Stimulated activated memory B cell treated with anti-CD40 and anti-IgM and Interleukin-4, amounts not matched to agents 10 μg/mL and 1 μg/mL and 100 μg/mL, for 72 hours (primary cell): ENCODE results near the gene LAMB3.
A peak's percentile ranks its signal among the peaks of the same experiment; 100 is the strongest.
"Not testable (repeated sequence)": the region's sequence is repeated elsewhere in the genome, so short reads cannot be mapped to it uniquely, and the experiment has no call there.

ENCODE experiments used
- ATAC-seq: fragments of 150-1000 bp; cut with Tn5 transposase; 2 replicates; pipeline ENCODE4 v1.10.0; 2021
- H3K27ac Mint-ChIP-seq: one replicate; pipeline ENCODE4 v1.8.0; 2022; ENCODE audit warnings: mild to moderate bottlenecking, mixed read lengths
- H3K27me3 Mint-ChIP-seq: one replicate; pipeline ENCODE4 v1.8.0; 2022; ENCODE audit warnings: mixed read lengths
- H3K36me3 Mint-ChIP-seq: one replicate; pipeline ENCODE4 v1.8.0; 2022; ENCODE audit warnings: mixed read lengths
- H3K4me1 Mint-ChIP-seq: one replicate; pipeline ENCODE4 v1.8.0; 2022; ENCODE audit warnings: mixed read lengths
- H3K4me3 Mint-ChIP-seq: one replicate; pipeline ENCODE4 v1.8.0; 2022; ENCODE audit warnings: mild to moderate bottlenecking, moderate library complexity, mixed read lengths
- H3K9me3 Mint-ChIP-seq: one replicate; pipeline ENCODE4 v1.8.0; 2022; ENCODE audit warnings: mixed read lengths

The LAMB3 gene

DNA sequence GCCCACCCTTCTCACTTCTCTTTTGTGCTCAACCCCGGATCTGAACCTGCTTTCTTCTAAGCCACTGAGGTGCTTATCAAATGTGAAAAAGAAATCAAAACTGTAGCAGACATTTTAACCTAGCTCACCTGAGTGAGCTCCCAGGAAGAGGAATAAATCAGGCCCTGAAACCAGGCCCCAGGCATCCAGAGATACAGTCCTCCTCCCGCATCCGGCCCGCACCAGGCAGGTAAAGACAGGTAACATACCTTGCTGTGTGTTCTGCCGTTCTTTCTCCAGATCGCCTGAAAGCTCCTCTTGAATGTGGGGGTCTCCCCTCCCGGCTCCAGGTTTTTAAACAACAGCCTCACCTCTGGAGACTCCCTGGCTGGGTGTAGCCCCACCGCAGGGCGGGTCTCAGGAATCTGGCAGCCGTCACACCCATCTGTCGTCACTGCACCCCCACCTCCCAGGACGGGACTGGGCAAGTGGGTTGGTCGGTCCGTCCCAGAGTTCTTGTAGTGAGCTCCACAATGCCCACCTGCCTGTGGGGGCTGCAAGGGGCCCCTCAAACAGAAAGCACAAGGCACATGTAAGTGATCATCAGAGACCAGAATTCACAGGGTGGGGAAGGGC lies at the start of gene LAMB3:
Gene LAMB3, minus strand, starts transcription at position 305 of the 615 bp plus-strand sequence. CDS start 1,481 bp downstream, outside the sequence.
- Mint-ChIP-seq H3K27me3 (peaks cover 8% of the 10 kb centered on the region), H3K4me1 (peaks cover 23% of the 10 kb centered on the region), H3K36me3 (no peaks in the 10 kb centered on the region), H3K4me3 (no peak within 1 kb of the TSS), H3K9me3 (no peaks in the 10 kb centered on the region), H3K27ac (no peak within 1 kb of the TSS)
- ATAC-seq: no peak

- not testable (repeated sequence) for H3K27ac Mint-ChIP-seq, H3K36me3 Mint-ChIP-seq, H3K4me3 Mint-ChIP-seq, H3K27me3 Mint-ChIP-seq, ATAC-seq, H3K9me3 Mint-ChIP-seq
- H3K4me1 Mint-ChIP-seq: peaks cover 11% of the 10 kb centered on the region
Observed at GRCh38 chr1:209700686-209701085, 48.5 kb upstream of the LAMB3 start.

- Mint-ChIP-seq H3K4me1 (peaks cover 6% of the 10 kb centered on the region), H3K9me3 (peaks cover 3% of the 10 kb centered on the region), H3K36me3 (no peaks in the 10 kb centered on the region), H3K27me3 (peaks cover 27% of the 10 kb centered on the region), H3K27ac (no peak overlapping the region), H3K4me3 (no peak overlapping the region)
- no peak for ATAC-seq
Observed at GRCh38 chr1:209697126-209697525, 44.9 kb upstream of the LAMB3 start.

DNA sequence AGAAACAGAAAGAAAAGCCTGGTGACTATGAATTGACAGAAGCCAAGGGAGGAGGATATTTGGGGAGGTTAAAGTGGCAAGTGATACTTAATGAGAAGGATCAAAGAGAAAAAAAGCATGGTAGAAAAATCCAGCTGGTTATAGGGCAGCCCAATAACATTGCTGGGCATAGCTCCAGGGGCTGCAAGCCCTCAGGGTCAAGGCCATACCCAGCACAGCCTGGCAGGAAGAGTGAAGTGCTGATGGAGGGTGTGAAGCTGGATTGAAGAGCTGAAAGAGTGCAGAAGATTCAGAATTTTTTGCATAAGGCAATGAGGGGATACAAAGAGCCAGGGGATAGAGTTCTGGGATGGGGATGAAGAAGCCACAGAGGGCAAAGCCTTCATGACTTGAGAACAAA lies 44.4 kb upstream of the LAMB3 start:
- Mint-ChIP-seq H3K27me3 (peaks cover 27% of the 10 kb centered on the region), H3K4me1 (peaks cover 6% of the 10 kb centered on the region), H3K4me3 (no peak overlapping the region), H3K9me3 (peaks cover 3% of the 10 kb centered on the region), H3K27ac (no peak overlapping the region), H3K36me3 (no peaks in the 10 kb centered on the region)
- ATAC-seq: no peak

- Mint-ChIP-seq H3K27ac (peak overlapping the region; percentile 3), H3K36me3 (no peaks in the 10 kb centered on the region), H3K4me3 (no peak overlapping the region)
Observed at GRCh38 chr1:209692745-209693504, 40.7 kb upstream of the LAMB3 start.

DNA sequence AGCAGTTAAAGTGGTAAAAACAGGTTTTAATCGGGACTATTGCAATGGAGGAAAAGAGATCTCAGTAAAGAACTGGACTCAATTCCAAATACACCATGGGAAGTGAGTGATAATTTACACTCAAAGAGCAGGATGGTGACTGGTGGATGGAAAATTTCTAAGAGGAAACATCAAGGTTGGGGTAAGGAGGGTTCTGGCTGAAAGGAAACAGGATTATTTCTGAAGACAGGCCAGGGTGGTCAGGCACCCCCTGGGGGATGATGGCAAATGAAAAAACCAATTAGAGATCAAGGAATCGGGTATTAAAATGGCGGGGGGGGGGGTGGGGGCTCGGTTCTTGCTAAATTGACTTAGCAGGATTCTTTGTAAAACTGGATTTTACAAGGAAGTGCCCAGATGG lies 40.1 kb upstream of the LAMB3 start:
- Mint-ChIP-seq H3K4me3 (no peak overlapping the region), H3K27ac (peak overlapping the region; percentile 3), H3K36me3 (no peaks in the 10 kb centered on the region), H3K27me3 (peaks cover 19% of the 10 kb centered on the region), H3K4me1 (peaks cover 6% of the 10 kb centered on the region), H3K9me3 (no peaks in the 10 kb centered on the region)
- no peak for ATAC-seq

More at GRCh38 chr1:209692745-209693504, 40.7 kb upstream of the LAMB3 start:
- no peaks in the 10 kb centered on the region for H3K9me3 Mint-ChIP-seq
- peak; percentile 57 for ATAC-seq
- H3K27me3 Mint-ChIP-seq: peaks cover 19% of the 10 kb centered on the region
- H3K4me1 Mint-ChIP-seq: peaks cover 6% of the 10 kb centered on the region

- H3K4me3 Mint-ChIP-seq: no peak overlapping the region
- H3K27me3 Mint-ChIP-seq: peaks cover 19% of the 10 kb centered on the region
- no peaks in the 10 kb centered on the region for H3K36me3 Mint-ChIP-seq
- H3K27ac Mint-ChIP-seq: no peak overlapping the region
- no peaks in the 10 kb centered on the region for H3K9me3 Mint-ChIP-seq
- H3K4me1 Mint-ChIP-seq: peaks cover 9% of the 10 kb centered on the region
- no peak for ATAC-seq
Observed at GRCh38 chr1:209691237-209691636, 39.0 kb upstream of the LAMB3 start.

- H3K27ac Mint-ChIP-seq: no peak overlapping the region
- ATAC-seq: no peak
- peaks cover 15% of the 10 kb centered on the region for H3K4me1 Mint-ChIP-seq
Observed at GRCh38 chr1:209689477-209689876, 37.3 kb upstream of the LAMB3 start.

GRCh38 chr1:209688746-209689234 lies 36.6 kb upstream of the LAMB3 start:
- peaks cover 15% of the 10 kb centered on the region for H3K4me1 Mint-ChIP-seq

More at GRCh38 chr1:209689477-209689876, 37.3 kb upstream of the LAMB3 start:
- Mint-ChIP-seq H3K36me3 (no peaks in the 10 kb centered on the region), H3K9me3 (no peaks in the 10 kb centered on the region), H3K27me3 (peaks cover 11% of the 10 kb centered on the region), H3K4me3 (no peak overlapping the region)

DNA sequence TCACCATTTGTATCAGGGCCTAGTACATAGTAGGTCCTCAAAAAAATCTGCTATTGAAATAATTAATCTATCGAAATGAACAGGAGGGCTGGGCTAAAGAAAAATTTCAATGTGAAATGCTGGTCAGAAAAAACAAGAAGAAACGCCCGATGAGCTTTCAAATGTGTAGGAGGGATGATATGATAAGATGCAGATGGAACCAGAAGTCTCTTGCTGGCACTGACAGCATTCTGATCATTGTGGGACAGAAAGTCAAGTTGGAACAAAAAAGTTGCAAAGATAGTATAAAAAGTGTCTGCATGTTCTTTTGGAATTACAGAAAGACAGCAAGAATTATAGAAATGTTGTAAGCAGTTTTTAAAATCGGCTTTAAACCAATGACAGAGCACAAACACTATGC lies 34.1 kb upstream of the LAMB3 start:
- Mint-ChIP-seq H3K27me3 (peaks cover 6% of the 10 kb centered on the region), H3K36me3 (no peaks in the 10 kb centered on the region), H3K4me1 (peaks cover 9% of the 10 kb centered on the region), H3K4me3 (no peak overlapping the region), H3K9me3 (no peaks in the 10 kb centered on the region), H3K27ac (no peak overlapping the region)
- ATAC-seq: no peak

More at GRCh38 chr1:209688746-209689234, 36.6 kb upstream of the LAMB3 start:
- Mint-ChIP-seq H3K36me3 (no peaks in the 10 kb centered on the region), H3K27ac (no peak overlapping the region), H3K9me3 (no peaks in the 10 kb centered on the region), H3K27me3 (peaks cover 4% of the 10 kb centered on the region), H3K4me3 (no peak overlapping the region)
- no peak for ATAC-seq

GRCh38 chr1:209685821-209686220 lies 33.6 kb upstream of the LAMB3 start:
- Mint-ChIP-seq H3K4me1 (peaks cover 9% of the 10 kb centered on the region), H3K27me3 (peaks cover 9% of the 10 kb centered on the region), H3K27ac (no peak overlapping the region), H3K4me3 (no peak overlapping the region), H3K36me3 (no peaks in the 10 kb centered on the region), H3K9me3 (no peaks in the 10 kb centered on the region)
- no peak for ATAC-seq

- Mint-ChIP-seq H3K27ac (no peak overlapping the region), H3K9me3 (no peaks in the 10 kb centered on the region), H3K27me3 (peaks cover 64% of the 10 kb centered on the region), H3K4me1 (peaks cover 20% of the 10 kb centered on the region), H3K4me3 (no peak overlapping the region), H3K36me3 (no peaks in the 10 kb centered on the region)
- no peak for ATAC-seq
Observed at GRCh38 chr1:209678981-209679539, 26.8 kb upstream of the LAMB3 start.

GRCh38 chr1:209675565-209676154 lies 23.4 kb upstream of the LAMB3 start:
- peaks cover 40% of the 10 kb centered on the region for H3K4me1 Mint-ChIP-seq
- H3K9me3 Mint-ChIP-seq: peaks cover 4% of the 10 kb centered on the region
- ATAC-seq: no peak
- peak overlapping the region; percentile 72 for H3K4me3 Mint-ChIP-seq
- no peaks in the 10 kb centered on the region for H3K36me3 Mint-ChIP-seq
- H3K27me3 Mint-ChIP-seq: peaks cover 55% of the 10 kb centered on the region
- H3K27ac Mint-ChIP-seq: peak overlapping the region; percentile 51

- peaks cover 4% of the 10 kb centered on the region for H3K9me3 Mint-ChIP-seq
- peaks cover 50% of the 10 kb centered on the region for H3K27me3 Mint-ChIP-seq
- no peaks in the 10 kb centered on the region for H3K36me3 Mint-ChIP-seq
- peak within 1 kb of the TSS; percentile 51 for H3K27ac Mint-ChIP-seq
- peak; percentile 17 for ATAC-seq
- peak within 1 kb of the TSS; percentile 72 for H3K4me3 Mint-ChIP-seq
- H3K4me1 Mint-ChIP-seq: peaks cover 40% of the 10 kb centered on the region
Observed at GRCh38 chr1:209674957-209675564, 22.8 kb upstream of the LAMB3 start, which contains the start of gene G0S2. Gene G0S2, plus strand, starts transcription at chr1:209675412. Its CDS starts 273 bp downstream, at chr1:209675685.
